Stimulated activated effector memory CD8-positive, alpha-beta T cell treated with anti-CD3 and anti-CD28 coated beads, Interleukin-12 subunit alpha, Interleukin-12 subunit beta, amount 100 ng/mL, for 72 hours (primary cell): ENCODE data around the gene TLL2.

Source experiments
- ATAC-seq: fragments of 150-1000 bp; cut with Tn5 transposase; 2 replicates; pipeline ENCODE4 v1.10.0; 2021
- DNase-seq, 2 donors: peaks; one replicate each; pipeline ENCODE4 v3.0.0; 2021 to 2022; ENCODE audit warnings: low spot score in 2 of 2
- H3K27ac Mint-ChIP-seq: one replicate; pipeline ENCODE4 v1.8.0; 2022; ENCODE audit warnings: mild to moderate bottlenecking, mixed read lengths
- H3K36me3 Mint-ChIP-seq: one replicate; pipeline ENCODE4 v1.8.0; 2022; ENCODE audit warnings: mild to moderate bottlenecking, mixed read lengths
- H3K4me1 Mint-ChIP-seq: one replicate; pipeline ENCODE4 v1.8.0; 2022; ENCODE audit warnings: mixed read lengths
- H3K4me3 Mint-ChIP-seq: one replicate; pipeline ENCODE4 v1.8.0; 2022; ENCODE audit warnings: mild to moderate bottlenecking, mixed read lengths
- H3K9me3 Mint-ChIP-seq: one replicate; pipeline ENCODE4 v1.8.0; 2022; ENCODE audit warnings: mixed read lengths

TLL2 gene

DNA sequence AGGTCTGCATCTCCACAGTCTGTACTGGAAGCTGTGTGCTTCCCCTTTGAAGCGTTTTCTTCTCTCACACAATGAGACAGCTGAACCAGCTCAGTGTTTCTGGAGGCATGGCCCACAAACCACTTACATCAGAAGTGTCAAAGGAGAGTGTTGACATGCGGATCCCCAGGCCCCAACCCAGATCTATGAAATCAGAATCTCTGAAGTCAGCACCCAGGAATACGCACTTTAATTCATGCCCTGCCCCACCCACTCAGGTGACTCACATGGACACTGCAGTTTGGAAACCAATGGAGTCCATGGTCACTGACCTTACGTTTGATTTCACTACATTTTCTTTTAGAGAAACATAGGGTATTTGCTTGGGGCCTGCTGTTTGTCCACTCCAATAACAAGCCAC, 19.0 kb downstream of the TLL2 start:
- DNase-seq (no peak), ATAC-seq (no peak)
- H3K27ac Mint-ChIP-seq = no peak overlapping the region
- H3K9me3 Mint-ChIP-seq = no peaks in the 10 kb centered on the region
- no peak overlapping the region for H3K4me3 Mint-ChIP-seq
- H3K4me1 Mint-ChIP-seq = no peaks in the 10 kb centered on the region
- H3K36me3 Mint-ChIP-seq = no peaks in the 10 kb centered on the region

DNA sequence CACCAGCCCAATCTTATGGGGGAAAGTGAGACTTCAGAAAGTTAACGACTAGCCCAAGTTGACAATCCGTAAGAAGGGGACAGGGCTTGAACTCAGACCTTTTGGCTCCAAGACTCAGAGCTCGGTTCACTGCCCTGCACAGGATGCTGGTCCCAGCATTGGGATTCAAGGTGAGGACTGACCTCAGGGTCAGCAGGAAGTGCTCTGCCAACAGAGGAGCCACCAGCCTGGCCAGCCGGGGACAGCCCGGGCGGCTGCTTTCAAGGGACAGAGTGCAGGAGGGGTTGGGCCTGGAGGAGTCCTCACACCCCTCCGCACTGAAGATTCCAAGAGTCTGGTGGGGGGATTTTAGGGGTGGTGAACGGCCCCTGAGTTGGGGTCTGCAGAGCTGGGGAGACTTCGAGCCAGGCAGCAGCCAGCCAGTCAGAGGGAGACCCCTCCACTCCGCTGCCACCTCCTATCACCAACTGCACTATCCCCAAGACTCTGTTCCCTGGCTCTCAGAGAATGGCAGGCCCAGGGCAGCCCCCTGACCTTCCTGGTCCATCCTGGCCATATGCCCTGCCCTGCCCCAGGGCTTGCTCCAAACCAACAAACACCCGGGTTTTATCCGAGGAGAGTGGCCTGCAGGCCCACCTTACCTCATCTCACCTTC, 19.7 kb downstream of the TLL2 start:
- DNase-seq = no peak
- H3K9me3 Mint-ChIP-seq = no peaks in the 10 kb centered on the region
- ATAC-seq = peak; percentile 32
- H3K4me3 Mint-ChIP-seq = no peak overlapping the region
- H3K4me1 Mint-ChIP-seq = no peaks in the 10 kb centered on the region
- H3K36me3 Mint-ChIP-seq = no peaks in the 10 kb centered on the region
- no peak overlapping the region for H3K27ac Mint-ChIP-seq

DNA sequence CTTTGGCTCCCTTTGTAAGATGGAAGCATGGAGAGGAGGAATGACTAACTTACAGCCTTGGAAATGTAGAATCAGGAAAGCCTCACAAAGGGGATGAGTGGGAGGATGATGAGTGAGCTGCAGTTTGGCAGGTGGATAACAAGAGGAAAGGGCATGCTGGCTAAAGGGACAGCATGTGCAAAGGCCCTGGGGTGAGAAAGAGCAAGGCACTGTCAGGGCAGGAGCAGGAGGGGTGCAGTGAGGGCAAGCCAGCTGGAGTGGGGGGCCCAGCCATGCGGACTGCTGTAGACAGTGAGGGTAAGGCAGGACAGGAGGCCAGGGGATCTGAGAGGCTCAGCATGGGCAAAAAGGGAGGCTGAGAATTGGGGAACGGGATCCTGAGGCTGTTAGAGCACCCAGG, 20.5 kb downstream of the TLL2 start:
- ATAC-seq = peak; percentile 35
- H3K27ac Mint-ChIP-seq = no peak overlapping the region

GRCh38 chr10:96491303-96491702, 22.4 kb downstream of the TLL2 start:
- ATAC-seq (no peak), DNase-seq (no peak)
- H3K4me3 Mint-ChIP-seq = no peak overlapping the region
- H3K9me3 Mint-ChIP-seq = no peaks in the 10 kb centered on the region
- H3K4me1 Mint-ChIP-seq = no peaks in the 10 kb centered on the region
- H3K27ac Mint-ChIP-seq = no peak overlapping the region
- H3K36me3 Mint-ChIP-seq = no peaks in the 10 kb centered on the region

More for the DNA sequence above, 20.5 kb downstream of the TLL2 start:
- H3K36me3 Mint-ChIP-seq = no peaks in the 10 kb centered on the region
- no peak for DNase-seq
- H3K4me1 Mint-ChIP-seq = no peaks in the 10 kb centered on the region
- H3K4me3 Mint-ChIP-seq = no peak overlapping the region
- no peaks in the 10 kb centered on the region for H3K9me3 Mint-ChIP-seq

DNA sequence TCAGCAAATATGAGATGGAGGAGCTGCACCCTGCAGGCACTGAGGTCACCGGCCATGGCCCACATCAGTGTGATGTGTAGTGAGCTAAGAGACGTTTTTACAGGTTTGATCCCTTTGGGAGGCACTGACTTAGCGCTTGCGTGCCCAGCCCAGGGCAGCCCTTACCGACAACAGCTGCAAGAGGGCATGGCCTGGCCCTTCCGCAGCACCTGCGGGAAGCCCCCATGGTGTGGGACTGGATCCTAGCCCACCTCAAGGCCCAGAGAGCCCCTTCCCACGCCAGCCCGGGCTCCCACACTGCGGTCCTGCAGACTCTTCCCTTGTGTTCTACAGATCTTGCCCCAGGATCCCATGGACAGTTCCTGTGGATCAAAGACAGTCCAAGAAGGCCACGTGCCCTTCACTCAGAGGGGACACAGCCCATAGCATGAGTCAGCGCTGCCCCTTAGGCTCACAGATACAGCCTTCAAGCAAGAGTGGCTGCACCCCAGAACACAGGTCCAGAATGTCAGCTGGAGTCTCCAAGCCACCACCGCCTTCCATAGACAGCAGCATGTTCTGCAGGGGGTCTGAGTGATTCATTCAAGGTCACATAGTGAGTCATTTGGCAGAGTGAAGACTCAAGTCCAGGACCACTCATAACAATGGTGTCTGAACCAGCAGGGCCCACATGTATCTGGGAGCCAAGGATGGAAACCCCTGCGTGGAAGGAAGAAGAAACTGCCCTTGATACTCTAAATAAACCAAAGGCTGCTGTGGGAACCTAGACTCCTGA, 25.4 kb downstream of the TLL2 start:
- DNase-seq = no peak
- H3K9me3 Mint-ChIP-seq = no peaks in the 10 kb centered on the region
- no peaks in the 10 kb centered on the region for H3K4me1 Mint-ChIP-seq
- peak; percentile 43 for ATAC-seq
- no peak overlapping the region for H3K27ac Mint-ChIP-seq
- H3K36me3 Mint-ChIP-seq = no peaks in the 10 kb centered on the region
- H3K4me3 Mint-ChIP-seq = no peak overlapping the region

DNA sequence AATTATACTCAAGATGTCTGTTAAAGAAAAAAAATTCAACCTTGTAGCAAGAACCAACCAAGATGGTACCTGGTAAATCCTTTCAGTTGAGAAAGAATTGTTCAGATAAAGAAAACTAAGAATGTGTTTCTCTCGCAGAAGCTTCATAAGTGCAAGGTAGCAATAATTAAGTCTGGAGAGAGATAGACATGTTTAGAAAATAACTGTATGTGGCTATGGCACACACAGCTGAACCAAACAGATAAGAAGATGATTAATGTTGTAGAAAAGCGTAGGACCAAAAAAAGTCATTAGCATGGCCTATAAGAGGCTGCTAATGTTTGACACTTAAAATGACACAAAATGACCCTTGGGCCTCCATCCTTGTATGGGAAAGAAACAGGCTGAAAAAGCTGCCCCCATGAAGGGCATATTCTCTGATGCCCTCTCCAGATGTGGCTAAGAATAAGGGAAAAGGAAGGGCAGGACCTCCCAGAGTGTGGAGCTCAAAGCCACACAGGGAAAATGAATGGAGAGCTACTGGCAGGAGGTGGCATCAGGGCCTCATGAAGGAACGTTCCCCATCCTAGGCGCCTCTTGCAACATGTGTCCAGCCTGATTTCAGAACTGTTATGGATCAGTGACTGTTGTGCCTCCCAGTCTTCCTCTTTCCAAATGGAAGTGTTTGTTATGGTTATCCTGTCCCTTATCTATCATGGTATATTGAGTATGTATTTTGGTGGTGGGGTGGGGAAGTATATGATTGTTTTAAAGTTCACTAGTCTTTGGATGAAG, 30.7 kb downstream of the TLL2 start:
- H3K4me3 Mint-ChIP-seq = no peak overlapping the region
- no peaks in the 10 kb centered on the region for H3K36me3 Mint-ChIP-seq
- no peaks in the 10 kb centered on the region for H3K9me3 Mint-ChIP-seq
- DNase-seq = no peak
- H3K27ac Mint-ChIP-seq = no peak overlapping the region
- ATAC-seq = no peak
- no peaks in the 10 kb centered on the region for H3K4me1 Mint-ChIP-seq

DNA sequence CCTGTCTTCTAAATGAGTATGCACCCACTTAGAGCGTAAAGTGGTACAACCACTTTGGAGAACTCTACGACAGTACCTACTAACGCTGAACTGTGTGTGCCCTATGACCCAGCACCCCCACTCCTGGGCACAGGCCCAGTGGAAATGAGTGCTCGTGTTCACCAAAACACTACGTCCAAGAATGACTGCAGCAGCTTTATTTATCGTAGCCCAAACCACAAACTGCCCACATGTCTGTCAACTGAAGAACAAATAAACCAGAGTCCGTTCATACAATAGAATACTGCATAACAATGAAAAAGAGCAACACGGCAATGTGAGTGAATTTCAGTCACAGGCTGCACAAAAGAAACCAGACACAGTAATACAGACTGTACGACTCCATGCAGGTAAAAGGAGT, 35.4 kb downstream of the TLL2 start:
- DNase-seq (no peak), ATAC-seq (no peak)
- H3K27ac Mint-ChIP-seq = no peak overlapping the region
- no peak overlapping the region for H3K4me3 Mint-ChIP-seq
- H3K9me3 Mint-ChIP-seq = no peaks in the 10 kb centered on the region
- H3K4me1 Mint-ChIP-seq = no peaks in the 10 kb centered on the region
- H3K36me3 Mint-ChIP-seq = no peaks in the 10 kb centered on the region

- ATAC-seq (no peak), DNase-seq (no peak)
- Mint-ChIP-seq H3K4me3 (no peak overlapping the region), H3K27ac (no peak overlapping the region), H3K4me1 (no peaks in the 10 kb centered on the region), H3K36me3 (no peaks in the 10 kb centered on the region), H3K9me3 (no peaks in the 10 kb centered on the region)
Observed at GRCh38 chr10:96473866-96474265, 39.9 kb downstream of the TLL2 start.

- no peaks in the 10 kb centered on the region for H3K9me3 Mint-ChIP-seq
- H3K27ac Mint-ChIP-seq = no peak overlapping the region
- H3K4me1 Mint-ChIP-seq = no peaks in the 10 kb centered on the region
- no peak overlapping the region for H3K4me3 Mint-ChIP-seq
- peak; percentile 68 for ATAC-seq
- DNase-seq = peak in 1 of 2 donors; percentile 60
- H3K36me3 Mint-ChIP-seq = no peaks in the 10 kb centered on the region
Observed at GRCh38 chr10:96470116-96470743, 43.5 kb downstream of the TLL2 start.

- ATAC-seq = no peak
- Mint-ChIP-seq H3K27ac (no peak overlapping the region), H3K36me3 (no peaks in the 10 kb centered on the region)
Observed at GRCh38 chr10:96468845-96469244, 44.9 kb downstream of the TLL2 start.

GRCh38 chr10:96465599-96465998, 48.1 kb downstream of the TLL2 start:
- H3K36me3 Mint-ChIP-seq = no peaks in the 10 kb centered on the region

More at GRCh38 chr10:96468845-96469244, 44.9 kb downstream of the TLL2 start:
- Mint-ChIP-seq H3K9me3 (no peaks in the 10 kb centered on the region), H3K4me1 (no peaks in the 10 kb centered on the region), H3K4me3 (no peak overlapping the region)
- no peak for DNase-seq

GRCh38 chr10:96463562-96463961, 50.2 kb downstream of the TLL2 start:
- H3K9me3 Mint-ChIP-seq = peaks cover 6% of the 10 kb centered on the region
- DNase-seq (no peak), ATAC-seq (no peak)
- no peak overlapping the region for H3K4me3 Mint-ChIP-seq
- H3K36me3 Mint-ChIP-seq = no peaks in the 10 kb centered on the region
- H3K27ac Mint-ChIP-seq = no peak overlapping the region
- H3K4me1 Mint-ChIP-seq = no peaks in the 10 kb centered on the region

More at GRCh38 chr10:96465599-96465998, 48.1 kb downstream of the TLL2 start:
- DNase-seq (no peak), ATAC-seq (no peak)
- H3K4me1 Mint-ChIP-seq = no peaks in the 10 kb centered on the region
- peaks cover 2% of the 10 kb centered on the region for H3K9me3 Mint-ChIP-seq
- no peak overlapping the region for H3K27ac Mint-ChIP-seq
- H3K4me3 Mint-ChIP-seq = no peak overlapping the region

GRCh38 chr10:96462606-96463151, 51.0 kb downstream of the TLL2 start:
- Mint-ChIP-seq H3K27ac (no peak overlapping the region), H3K36me3 (no peaks in the 10 kb centered on the region), H3K4me3 (no peak overlapping the region), H3K4me1 (no peaks in the 10 kb centered on the region), H3K9me3 (peaks cover 6% of the 10 kb centered on the region)
- DNase-seq (no peak), ATAC-seq (no peak)

DNA sequence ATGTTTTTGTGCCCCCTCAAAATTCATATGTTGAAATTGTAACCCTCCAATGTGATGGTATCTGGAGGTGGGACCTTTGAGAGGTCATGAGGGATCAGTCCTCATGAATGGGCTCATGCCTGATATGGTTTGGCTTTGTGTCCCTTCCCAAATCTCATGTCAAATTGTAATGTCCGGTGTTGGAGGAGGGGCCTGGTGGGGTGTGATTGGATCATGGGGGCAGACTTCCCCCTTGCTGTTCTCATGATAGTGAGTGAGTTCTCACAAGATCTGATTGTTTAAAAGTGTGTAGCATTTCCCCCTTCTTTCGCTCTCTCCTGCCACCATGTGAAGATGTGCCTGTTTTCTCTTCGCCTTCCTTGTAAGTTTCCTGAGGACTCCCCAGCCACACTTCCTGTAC, 53.4 kb downstream of the TLL2 start:
- Mint-ChIP-seq H3K36me3 (no peaks in the 10 kb centered on the region), H3K27ac (no peak overlapping the region), H3K9me3 (peaks cover 6% of the 10 kb centered on the region), H3K4me3 (no peak overlapping the region), H3K4me1 (no peaks in the 10 kb centered on the region)
- ATAC-seq (no peak), DNase-seq (no peak)

GRCh38 chr10:96457341-96457740, 56.4 kb downstream of the TLL2 start:
- no peaks in the 10 kb centered on the region for H3K36me3 Mint-ChIP-seq
- H3K9me3 Mint-ChIP-seq = peaks cover 6% of the 10 kb centered on the region
- no peak for DNase-seq
- no peak overlapping the region for H3K27ac Mint-ChIP-seq
- no peak for ATAC-seq
- H3K4me1 Mint-ChIP-seq = no peaks in the 10 kb centered on the region
- no peak overlapping the region for H3K4me3 Mint-ChIP-seq
